ENCODE measurements around the gene CD27. TPM values are rescaled to one million over a fixed set of nuclear protein-coding genes. Genes with fewer than 3 reads are reported as not detected.
A peak's percentile ranks its signal among the peaks of the same experiment; 100 is the strongest.

The CD27 gene
- total and polyA plus RNA-seq, 8 donors, result 0.92 to 8.7 (median 3.2) TPM; not detected in 3

- intact Hi-C loops (cut with DNase I; ENCODE audit: low total_unique reads), result loop anchor here (5.0 to 10.0 kb wide), 2 partner anchors 34 to 137 kb away; no protein-coding TSS in a partner anchor
- WGBS, 5 donors, result 60 to 80% (median 72%) methylated on average over 15 of the region's 15 CpGs
- H3K4me1 ChIP-seq, result peaks cover 0 to 59% (median 13%) of the 10 kb centered on the region in 4 donors
- H3K27me3 ChIP-seq, result no peaks in the 10 kb centered on the region
- no peaks in the 10 kb centered on the region for H3K9me3 ChIP-seq
- H3K27ac ChIP-seq, result peak overlapping the region; percentile 22 to 75 (median 64)
- peak; percentile 62 to 82 for DNase-seq
- TF ChIP-seq, protein P1, sequence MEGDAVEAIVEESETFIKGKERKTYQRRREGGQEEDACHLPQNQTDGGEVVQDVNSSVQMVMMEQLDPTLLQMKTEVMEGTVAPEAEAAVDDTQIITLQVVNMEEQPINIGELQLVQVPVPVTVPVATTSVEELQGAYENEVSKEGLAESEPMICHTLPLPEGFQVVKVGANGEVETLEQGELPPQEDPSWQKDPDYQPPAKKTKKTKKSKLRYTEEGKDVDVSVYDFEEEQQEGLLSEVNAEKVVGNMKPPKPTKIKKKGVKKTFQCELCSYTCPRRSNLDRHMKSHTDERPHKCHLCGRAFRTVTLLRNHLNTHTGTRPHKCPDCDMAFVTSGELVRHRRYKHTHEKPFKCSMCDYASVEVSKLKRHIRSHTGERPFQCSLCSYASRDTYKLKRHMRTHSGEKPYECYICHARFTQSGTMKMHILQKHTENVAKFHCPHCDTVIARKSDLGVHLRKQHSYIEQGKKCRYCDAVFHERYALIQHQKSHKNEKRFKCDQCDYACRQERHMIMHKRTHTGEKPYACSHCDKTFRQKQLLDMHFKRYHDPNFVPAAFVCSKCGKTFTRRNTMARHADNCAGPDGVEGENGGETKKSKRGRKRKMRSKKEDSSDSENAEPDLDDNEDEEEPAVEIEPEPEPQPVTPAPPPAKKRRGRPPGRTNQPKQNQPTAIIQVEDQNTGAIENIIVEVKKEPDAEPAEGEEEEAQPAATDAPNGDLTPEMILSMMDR (IDR thresholded peaks at IDR 0.05), result no peak
- TF ChIP-seq POLR2A (IDR thresholded peaks at IDR 0.05), result no peak
- TF ChIP-seq POLR2AphosphoS5 (IDR thresholded peaks at IDR 0.05), result peak in 1 of 3 donors; percentile 33
- no peak for TF ChIP-seq EP300 (IDR thresholded peaks at IDR 0.05)
- no peak overlapping the region for H3K4me3 ChIP-seq
- H3K36me3 ChIP-seq, result peaks cover 79 to 98% (median 96%) of the 10 kb centered on the region in 4 donors
Measured at GRCh38 chr12:6461401-6462233, 16.9 kb downstream of the CD27 start.

- WGBS, 5 donors, result 81 to 94% (median 88%) methylated on average over 14 of the region's 14 CpGs
- peaks cover under 1 to 65% (median 13%) of the 10 kb centered on the region in 4 donors for H3K4me1 ChIP-seq
- no peaks in the 10 kb centered on the region for H3K27me3 ChIP-seq
- no peaks in the 10 kb centered on the region for H3K9me3 ChIP-seq
- no peak for TF ChIP-seq POLR2A (IDR thresholded peaks at IDR 0.05)
- TF ChIP-seq, protein P1 (IDR thresholded peaks at IDR 0.05), result no peak
- no peak for TF ChIP-seq POLR2AphosphoS5 (IDR thresholded peaks at IDR 0.05)
- H3K4me3 ChIP-seq, result no peak overlapping the region
- H3K36me3 ChIP-seq, result peaks cover 71 to 93% (median 88%) of the 10 kb centered on the region in 4 donors
- peak overlapping the region in 4 of 5 donors; percentile 50 to 75 (median 70) for H3K27ac ChIP-seq
- no peak for DNase-seq
- intact Hi-C loops (cut with DNase I; ENCODE audit: low total_unique reads), result loop anchor here (5.0 to 10.0 kb wide), 2 partner anchors 35 to 138 kb away; no protein-coding TSS in a partner anchor
Measured at GRCh38 chr12:6462234-6462995, 17.7 kb downstream of the CD27 start.

DNA sequence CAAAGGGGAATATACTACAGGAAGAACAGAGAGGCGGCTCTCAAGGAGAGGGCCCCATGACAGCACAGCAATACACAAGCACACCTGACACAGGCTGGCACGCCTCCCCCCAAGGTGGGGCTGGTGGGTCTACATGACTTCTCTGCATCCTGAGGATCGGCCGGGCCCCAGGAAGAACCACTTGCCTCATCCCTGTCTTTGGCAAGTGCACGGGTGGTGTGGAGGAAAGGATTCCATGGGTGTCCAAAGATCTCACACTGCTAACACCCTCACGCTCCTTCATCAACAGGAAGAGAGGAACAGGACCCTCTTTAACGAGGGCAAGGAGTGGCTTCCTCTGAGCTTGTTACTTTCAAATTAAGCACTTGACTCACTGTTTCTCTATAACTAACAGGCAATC is 18.5 kb downstream of the CD27 start:
- H3K27ac ChIP-seq, result peak overlapping the region in 4 of 5 donors; percentile 50 to 75 (median 62)
- 56 to 70% (median 68%) methylated on average over 7 of the region's 7 CpGs for WGBS, 5 donors
- intact Hi-C loops (cut with DNase I; ENCODE audit: low total_unique reads), result loop anchor here (5.0 to 10.0 kb wide), 2 partner anchors 36 to 138 kb away; no protein-coding TSS in a partner anchor
- peak in 1 of 2 donors; percentile 30 for DNase-seq
- H3K4me3 ChIP-seq, result no peak overlapping the region
- peaks cover 9 to 73% (median 19%) of the 10 kb centered on the region in 4 donors for H3K4me1 ChIP-seq
- no peak for TF ChIP-seq EP300 (IDR thresholded peaks at IDR 0.05)
- TF ChIP-seq POLR2AphosphoS5 (IDR thresholded peaks at IDR 0.05), result no peak
- no peak for TF ChIP-seq POLR2A (IDR thresholded peaks at IDR 0.05)
- TF ChIP-seq, protein P1 (IDR thresholded peaks at IDR 0.05), result no peak
- peaks cover 63 to 85% (median 80%) of the 10 kb centered on the region in 4 donors for H3K36me3 ChIP-seq
- H3K9me3 ChIP-seq, result no peaks in the 10 kb centered on the region
- H3K27me3 ChIP-seq, result no peaks in the 10 kb centered on the region

GRCh38 chr12:6463858-6464257 is 19.1 kb downstream of the CD27 start:
- Histone ChIP-seq H3K27me3 (no peaks in the 10 kb centered on the region), H3K4me1 (peaks cover 15 to 80% (median 24%) of the 10 kb centered on the region in 4 donors), H3K4me3 (no peak overlapping the region), H3K27ac (peak overlapping the region in 3 of 5 donors; percentile 50 to 75 (median 59)), H3K9me3 (no peaks in the 10 kb centered on the region), H3K36me3 (peaks cover 56 to 78% (median 74%) of the 10 kb centered on the region in 4 donors)
- 73 to 84% (median 79%) methylated on average over 6 of the region's 6 CpGs for WGBS, 5 donors
- no peak for TF ChIP-seq POLR2A (IDR thresholded peaks at IDR 0.05)
- TF ChIP-seq, protein P1 (IDR thresholded peaks at IDR 0.05), result no peak
- no peak for TF ChIP-seq POLR2AphosphoS5 (IDR thresholded peaks at IDR 0.05)
- TF ChIP-seq EP300 (IDR thresholded peaks at IDR 0.05), result no peak
- intact Hi-C loops (cut with DNase I; ENCODE audit: low total_unique reads), result loop anchor here (5.0 to 10.0 kb wide), 2 partner anchors 37 to 139 kb away; no protein-coding TSS in a partner anchor
- DNase-seq, result no peak

Measured in stomach (tissue), 9 donors.